Midbrain (tissue), 1 donor: ENCODE data around the gene KATNB1.
A peak's percentile ranks its signal among the peaks of the same experiment; 100 is the strongest.
"Not testable (repeated sequence)": the region's sequence is repeated elsewhere in the genome, so short reads cannot be mapped to it uniquely, and the experiment has no call there.

Experiments
- DNase-seq: peaks from one replicate; lab custom pipeline; 2025; lab: John Stamatoyannopoulos, UW

Gene KATNB1

DNA sequence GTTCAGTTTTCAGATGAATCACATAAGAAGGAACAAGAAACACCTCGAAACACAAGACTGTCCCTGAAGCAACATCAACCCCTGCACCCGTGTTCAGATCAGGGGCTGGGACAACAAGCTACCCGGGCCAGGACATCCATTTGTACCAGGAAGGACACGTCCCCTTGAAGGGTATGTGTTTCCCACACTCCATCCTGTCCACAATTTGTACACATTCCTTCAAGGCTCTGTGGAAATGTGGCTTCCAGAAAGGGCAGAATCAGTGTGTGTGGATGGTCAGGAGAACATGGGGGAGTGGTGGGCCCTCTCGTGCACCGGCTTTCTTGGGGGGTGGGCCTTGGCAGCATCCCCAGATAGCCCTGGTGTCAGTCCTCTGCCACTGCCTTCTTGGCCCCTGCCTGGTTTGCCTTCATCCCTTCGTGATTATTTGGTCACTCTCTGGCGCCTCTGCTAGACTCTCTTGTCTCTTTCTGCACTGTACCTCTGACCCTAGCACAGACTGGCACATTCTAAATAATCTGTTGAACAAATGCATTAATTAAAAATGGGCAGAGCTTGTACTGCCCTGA lies 56.4 kb downstream of the KATNB1 start:
- DNase-seq: no peak

DNA sequence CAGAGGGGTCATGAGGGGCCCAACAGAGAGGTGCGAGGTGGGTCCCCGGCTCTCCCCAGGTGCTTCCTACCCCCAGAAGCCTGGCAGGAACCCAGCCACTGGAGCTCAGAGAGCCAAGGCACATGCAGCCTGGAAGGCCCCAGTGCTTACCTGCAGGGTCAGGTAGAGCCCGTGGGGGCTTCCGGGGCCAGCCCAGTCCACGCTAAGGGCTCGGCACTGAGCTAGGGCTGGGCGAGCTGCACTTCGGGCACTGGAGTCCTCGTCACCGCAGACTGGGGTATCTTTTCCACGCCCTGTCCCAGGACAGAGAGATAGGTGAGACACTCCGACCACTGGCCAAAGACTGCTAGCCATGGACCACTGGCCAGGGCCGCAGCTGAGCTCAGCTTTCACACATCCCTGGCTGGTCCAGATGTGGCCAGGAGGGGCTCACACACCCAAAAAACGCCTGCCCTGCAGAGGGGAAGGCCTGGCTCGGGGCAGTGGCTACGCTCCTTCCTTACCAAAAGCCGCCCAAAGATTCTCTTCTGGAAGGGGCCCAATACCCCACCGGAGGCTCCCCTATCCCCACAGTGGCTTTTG lies 59.4 kb downstream of the KATNB1 start:
- no peak for DNase-seq

DNA sequence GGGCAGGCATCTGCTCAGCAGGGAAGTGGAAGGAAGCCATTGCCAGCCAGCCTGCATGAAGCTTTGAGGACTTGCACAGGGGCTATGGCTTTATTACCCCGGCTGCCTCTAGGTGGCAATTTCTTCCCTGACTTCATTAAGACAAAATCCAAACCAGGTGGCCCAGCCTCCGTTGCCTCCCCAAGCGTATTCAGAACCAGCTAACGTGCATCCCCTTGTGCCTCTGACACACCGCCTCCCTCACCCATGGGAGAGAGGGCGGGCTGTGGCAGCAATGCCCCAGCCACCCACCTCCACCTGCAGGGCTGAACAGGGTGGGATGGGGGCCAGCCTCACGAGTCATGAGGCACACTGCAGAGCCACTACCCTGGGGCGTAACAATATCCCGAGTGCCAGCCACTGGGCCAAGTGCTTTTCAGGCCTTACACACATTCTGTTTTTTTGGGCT lies 59.9 kb downstream of the KATNB1 start:
- DNase-seq: no peak

DNA sequence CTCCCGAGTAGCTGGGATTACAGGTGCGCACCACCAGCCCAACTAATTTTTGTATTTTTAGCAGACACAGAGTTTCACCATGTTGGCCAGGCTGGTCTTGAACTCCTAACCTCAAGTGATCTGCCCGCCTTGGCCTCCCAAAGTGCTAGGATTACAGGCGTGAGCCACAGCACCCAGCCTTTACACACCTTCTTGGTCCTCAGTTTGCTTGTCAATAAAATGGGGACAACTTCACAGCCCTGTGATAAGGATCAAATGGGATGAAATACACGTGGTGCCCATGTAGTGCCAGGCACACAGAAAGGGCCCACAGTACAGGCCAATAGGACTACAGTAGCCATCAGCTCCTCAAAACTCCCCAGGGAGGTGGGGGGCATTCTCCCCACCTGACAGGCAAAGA lies 60.4 kb downstream of the KATNB1 start:
- DNase-seq: not testable (repeated sequence)

DNA sequence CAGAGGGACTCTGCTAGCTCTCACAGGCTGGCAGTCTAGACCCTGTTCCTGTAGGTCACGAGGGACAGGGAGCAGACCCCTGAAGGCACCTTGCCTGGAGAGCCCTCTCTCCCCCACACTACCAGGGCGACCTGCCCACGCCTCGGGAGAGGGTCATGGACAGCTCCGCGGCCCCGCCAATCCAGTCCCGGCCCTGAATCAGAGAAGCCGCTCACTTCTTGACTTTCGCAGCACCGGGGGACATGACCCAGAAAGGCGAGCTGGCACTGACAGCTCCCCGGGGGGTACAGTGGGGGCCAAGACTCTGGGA lies 61.6 kb downstream of the KATNB1 start:
- no peak for DNase-seq

DNA sequence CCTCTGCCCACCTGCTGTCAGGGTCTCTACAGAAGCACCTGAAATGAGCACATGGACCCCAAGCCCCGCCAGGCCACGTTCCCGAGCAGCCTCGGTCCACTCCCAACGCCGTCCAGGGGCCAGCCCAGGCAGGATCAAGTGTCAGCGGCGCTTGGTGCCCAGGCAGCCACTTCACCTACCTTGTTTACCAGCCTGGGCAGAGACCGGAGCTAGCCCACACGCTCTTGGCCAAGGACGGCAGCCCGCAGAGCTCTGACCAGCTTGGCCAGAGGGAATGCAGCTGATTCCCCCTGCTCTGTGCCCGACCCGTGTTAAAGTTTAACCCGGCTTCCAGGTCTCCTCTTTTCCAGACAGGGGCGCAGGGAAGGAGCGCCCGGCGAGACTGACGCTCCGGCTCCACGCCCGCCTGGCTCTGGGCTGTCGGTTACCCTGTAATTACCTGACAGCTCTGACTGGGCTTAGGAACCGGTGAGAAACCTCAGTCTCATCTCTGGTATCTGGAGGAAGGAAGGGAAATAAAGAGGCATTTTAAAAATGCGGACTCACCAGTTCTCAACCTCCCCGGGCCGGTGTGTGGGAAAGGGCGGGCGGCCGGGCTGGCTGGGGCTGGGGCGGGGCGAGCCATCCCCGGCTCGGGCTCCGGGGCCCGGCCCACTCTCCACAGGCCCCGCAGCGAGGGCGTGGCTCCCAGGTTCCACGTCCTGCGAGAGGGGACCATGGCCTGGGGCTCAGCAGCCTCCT lies 62.1 kb downstream of the KATNB1 start:
- DNase-seq: no peak

DNA sequence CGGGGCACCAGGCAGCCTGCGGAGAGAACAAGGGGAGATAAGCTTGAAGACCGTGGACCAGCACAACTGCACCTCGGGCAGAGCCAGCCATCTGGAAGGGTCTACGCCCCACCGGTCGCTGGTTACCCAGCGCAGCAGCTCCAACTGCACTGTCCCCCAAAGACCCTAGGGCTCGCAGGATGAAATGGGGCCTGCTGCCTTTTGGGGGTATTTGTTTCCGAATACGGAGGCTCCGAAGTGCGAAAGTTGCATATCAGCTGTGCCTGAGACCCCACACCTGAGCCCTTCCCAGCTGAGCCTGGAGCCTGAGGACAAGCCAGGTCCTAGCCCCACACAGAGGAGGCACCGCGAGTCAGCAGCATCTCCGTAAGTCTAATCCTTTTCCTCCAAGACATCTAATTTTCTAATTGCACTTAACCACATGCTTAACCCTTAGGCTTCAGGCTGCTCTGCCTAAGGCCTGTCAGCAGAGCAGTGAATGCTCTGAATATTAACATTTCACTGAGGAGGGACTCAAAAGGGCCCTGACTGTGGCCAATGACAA lies 62.8 kb downstream of the KATNB1 start:
- no peak for DNase-seq

DNA sequence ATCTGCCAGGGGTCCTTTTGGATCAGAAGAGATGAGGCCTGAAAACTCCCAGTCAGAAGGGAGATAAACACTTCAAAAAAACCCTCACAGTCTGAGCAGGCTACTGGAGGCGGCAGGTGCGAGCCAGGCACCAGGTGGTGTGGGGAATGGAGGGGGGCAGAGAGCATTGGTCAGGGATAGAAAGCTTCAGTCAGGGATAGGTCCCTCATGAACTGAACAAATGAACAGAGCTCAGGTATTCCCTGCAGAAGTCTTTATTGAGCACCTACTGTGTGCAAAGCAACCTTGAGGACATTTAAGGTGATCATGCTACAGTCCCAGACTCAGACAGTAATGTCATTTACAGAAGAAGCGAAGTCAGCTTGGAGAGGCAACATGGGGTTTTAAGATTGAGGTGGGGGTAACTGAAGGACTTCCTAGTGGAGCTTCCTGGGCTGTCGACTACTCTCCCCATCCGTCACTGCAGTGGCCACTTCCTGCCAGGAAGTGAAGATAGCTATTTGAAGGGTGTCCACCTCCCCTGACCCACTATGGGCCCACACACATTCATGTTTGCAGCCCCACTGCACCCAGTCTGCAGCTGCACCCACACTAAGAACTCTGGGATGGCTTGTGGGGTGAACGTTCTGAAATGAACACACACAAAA lies 63.5 kb downstream of the KATNB1 start:
- no peak for DNase-seq

DNA sequence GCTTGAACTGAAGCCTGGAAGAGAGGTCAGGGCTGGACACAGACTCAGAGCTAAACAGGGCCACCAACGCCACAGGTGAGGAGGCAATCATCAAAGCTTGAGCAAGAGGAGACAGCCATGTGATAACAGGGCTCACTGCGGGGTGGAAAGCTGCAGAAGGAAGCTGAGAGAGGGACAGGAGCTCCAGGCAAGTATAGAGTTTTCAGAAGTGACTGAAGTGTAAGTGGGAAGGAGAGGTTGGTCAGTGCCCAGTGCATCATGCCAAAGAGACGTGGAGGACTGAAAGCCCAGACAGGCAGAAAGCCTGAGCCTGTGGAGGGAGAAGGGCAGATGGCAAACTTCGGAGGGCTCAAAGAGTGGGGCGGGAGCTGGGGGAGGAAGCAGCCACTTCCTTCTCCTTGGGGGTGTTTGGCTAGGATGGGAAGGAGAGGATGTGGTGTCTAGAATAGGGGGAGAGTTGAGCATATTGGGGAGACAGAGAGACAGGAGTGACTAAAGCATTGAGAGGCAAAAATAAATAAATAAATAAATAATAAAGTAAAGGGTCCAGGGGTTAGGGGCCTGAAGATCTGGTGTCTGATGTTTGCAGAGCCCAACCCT lies 64.1 kb downstream of the KATNB1 start:
- DNase-seq: no peak

DNA sequence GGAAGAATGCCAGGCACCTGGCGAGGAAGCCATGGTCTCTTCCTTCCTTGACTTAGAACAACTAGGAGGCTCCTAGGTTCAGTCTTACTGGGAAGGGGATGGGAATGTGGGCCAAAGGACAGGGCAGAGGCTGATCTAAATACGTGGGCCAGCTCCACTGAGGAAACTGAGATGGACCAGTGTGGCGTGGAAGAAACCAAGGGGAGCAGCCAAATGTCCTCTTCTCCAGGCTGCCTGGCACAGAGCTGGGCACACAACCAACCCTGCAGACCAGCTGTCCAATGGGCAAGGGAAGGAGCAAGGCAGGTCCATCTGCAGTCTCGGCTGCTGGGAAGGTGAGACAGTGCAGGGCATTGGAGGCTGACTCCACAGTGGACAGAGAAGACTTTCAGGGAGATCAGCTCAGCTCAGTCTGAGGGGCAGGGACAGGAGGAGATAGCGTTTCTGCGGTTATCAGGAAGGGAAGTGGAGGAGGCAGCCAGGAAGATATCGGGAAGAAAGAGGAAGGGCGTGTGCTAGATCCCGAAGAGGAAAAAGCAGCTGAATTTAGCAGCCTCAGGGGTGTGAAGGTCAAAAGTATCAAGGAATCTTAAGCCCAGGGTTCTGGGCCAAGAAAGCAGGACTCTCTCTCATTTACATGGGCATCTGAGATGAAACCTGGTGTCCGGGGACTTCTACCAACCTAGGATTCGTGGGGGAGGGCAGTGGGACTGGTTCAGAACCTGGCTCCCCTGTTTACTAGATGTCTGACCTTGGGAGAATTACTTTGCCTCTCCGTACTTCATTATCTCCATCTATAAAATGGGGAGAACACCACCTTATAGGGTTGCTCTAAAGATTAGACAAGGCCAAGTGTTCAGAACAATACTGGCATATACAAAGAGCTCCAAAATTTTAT lies 64.9 kb downstream of the KATNB1 start:
- DNase-seq: no peak

DNA sequence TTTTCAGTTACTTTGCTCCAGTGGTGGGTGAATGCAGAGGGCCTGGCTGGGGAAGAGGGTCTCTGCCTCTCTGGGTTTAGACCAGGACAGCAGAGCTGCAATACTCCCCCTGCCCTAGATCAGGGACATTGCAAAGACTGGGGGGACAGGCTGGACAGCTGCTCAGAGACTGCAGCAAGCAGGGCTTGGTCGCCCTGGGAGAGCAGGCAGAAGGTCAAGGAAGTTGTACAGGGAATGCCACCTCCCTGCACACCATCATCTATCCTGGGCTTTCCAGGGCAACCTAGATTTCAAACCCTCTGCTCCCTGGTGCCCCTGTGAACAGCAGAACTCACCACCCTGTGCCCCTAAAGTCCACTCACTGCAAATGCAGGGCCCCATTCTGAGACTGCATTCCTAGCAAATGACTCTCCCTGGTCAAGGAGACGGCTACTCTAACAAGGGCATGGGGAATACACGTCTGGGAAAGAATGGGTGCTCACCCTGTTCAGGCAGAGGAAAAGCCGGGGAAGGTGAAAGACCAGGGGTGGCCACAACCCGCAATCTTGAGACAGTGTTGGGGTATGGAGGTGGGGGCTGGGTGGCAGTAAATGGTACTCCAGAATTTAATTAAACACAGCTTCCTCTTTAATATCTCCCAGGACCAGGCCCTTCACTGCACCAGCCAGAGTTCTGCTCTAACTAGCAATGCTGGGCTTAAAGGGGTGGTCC lies 65.7 kb downstream of the KATNB1 start:
- DNase-seq: no peak

DNA sequence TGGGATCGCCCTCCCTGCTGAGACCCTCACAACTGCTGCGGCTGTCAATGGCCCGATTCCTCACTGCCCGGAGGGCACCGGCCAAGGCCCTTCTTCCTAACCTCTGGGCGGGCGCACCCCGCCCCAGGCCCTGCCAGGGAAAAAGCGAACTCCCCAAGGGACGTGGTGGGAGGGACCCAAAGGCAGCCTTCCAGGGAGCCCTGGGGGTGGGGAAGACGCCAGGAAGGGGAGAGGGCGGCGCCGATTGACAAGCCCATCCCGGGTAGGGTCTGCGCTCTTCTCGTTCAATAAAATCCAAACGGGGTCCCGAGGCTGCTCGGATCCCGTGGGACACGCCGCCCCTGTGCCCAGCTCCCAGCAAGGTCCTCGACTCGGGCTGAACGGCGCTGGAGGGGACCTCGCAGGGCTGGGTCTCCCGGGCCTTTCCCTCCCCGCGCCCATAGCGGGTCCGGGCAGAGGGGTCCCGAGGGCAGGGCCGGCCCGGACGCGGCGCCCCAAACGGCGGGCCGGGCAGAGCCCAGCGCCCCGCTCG lies 66.3 kb downstream of the KATNB1 start:
- no peak for DNase-seq

DNA sequence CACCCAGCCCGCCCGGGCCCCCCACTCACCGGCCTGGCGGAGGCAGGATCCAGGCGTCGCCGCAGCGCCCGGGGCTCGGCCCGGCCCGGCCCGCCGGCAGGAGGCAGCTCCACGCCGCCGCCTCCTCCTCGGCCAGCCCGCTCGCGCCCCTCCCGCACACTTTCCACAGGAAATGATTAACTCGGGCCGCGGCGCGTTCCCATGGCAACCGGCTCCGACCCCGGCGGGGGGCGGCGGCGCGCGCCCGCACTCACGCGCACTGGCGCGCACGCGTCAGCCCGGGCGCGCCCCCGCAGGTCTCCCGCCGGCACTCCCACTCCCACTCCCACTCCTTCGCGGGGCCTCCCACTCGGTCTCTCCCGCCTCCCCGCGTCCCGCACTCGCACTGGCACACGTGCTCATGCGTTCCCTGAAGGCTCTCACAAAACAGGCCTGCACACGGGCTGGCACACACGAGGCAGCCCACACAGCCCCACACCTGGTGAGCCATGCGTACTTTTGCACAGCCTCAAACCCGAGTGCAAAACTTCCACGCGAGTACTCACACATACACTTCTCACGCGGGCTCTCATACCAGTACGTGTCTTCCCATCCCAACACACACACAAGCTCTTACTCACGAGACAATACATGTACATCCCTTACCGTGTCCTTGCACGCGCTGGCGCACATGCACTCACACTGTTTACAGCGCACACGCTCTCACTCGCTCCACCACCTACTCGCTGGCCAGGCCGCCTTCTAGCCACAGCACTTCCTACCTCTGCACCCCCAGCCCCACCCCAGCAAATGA lies 67.0 kb downstream of the KATNB1 start, which contains the start of gene KIFC3:
Gene KIFC3, minus strand, starts transcription at position 151 of the 793 bp plus-strand sequence. CDS start 4,248 bp downstream, outside the sequence.
- DNase-seq: peak; percentile 81

DNA sequence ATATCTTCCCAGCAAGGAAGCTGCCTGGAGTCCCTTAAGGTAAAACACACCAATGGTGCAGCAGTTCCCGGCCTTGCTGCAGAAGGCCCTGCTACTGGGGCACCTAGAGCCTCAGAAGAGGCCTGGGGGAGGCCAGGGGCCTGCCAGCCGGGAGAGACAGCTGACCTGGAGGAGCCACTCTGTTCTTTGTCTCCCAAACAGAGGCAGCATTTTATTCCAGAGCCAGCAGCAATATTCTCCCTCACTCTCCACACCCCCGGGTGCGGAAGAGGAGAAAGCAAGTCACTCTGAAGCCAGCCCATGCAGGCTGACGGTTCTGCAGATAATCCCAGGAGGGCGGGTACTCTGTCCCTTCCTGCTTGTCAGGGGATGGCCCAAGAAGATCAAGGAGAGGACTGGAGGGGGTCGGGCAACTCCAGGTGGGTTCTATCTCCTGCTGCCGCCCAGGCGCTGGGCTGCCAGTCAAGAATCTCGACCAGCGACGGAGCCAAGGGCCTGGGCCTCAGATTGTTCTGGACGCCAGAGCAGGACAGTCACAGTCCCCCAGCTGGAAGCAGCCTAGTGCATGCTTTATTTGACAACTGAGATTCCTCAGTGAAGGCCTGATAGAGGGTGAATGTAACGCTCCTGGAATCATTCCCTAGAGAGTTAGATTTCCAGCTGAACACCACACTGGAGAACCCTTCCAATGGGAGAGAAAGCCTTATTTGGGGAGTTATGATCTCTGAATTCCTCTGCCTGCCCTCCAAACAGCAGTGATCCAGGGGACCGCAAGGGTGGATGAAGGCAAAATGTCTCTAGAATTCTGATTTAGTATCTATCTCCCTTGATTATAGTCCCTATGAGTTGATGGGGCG lies 67.8 kb downstream of the KATNB1 start:
- DNase-seq: peak; percentile 85

DNA sequence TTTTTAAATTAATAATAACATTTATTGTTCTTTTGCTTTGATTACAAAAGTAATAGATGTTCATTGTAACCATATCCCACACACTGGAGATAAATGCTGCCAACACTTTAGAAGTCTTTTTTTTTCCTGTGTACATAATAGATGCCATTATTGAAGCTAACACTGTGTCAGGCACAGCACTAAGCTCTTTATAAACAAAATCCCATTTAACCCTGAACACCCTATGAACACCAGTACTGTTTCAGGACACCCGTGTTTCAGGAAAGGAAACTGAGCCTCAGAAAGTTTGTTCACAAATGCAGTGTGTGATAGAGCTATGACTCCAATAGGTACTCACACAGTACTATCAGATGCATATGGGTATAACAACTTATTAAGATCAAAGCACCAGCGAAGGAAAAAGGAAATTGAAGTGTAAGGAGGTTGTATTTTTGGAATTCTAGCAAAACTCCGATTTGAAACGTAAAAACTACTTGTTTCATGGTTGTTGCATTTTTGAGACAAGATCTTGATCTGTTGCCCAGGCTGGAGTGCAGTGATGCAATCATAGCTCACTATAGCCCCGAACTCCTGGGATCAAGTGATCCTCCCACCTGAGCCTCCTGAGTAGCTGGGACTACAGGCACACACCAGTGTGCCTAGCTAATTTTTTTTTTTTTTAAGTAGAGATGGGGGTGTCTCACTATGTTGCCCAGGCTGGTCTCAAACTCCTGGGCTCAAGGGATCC lies 68.7 kb downstream of the KATNB1 start:
- DNase-seq: peak; percentile 51

DNA sequence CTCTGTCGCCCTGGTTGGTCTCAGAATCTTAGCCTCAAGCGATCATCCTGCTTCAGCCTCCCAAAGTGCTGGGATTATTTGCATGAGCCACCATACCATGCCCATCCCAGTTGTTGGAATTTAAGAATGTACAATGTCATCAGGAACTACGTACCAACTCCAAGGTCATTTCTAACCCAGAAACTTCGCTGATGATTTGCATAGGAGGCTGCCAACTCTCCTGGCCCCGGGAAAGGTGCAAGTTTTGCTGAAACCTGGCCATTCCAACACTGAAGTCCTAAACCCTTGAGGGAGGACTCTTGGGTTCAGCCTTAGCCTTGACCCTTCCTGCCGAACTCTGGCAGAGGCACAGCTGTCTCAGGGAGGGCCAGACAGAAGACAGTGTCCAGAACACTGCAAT lies 69.6 kb downstream of the KATNB1 start:
- DNase-seq: no peak
